ENCODE results near the gene USP34.

DNA sequence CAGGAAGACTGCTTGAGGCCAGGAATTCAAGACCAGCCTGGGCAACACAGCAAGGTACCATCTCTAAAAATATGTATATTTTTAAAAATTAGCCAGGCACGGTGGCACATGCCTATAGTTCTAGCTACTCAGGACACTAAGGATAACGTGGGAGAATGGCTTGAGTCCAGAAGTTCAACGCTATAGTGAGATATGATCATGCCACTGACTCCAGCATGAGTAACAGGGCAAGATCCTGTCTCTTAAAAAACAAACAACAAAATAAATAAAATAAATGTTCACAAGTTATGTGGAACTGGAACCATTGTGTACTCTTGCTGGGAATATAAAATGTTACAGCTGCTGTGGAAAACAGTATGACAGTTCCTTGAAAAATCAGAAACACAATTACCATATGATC, 47.2 kb downstream of the USP34 start:
- TF ChIP-seq, protein P1, sequence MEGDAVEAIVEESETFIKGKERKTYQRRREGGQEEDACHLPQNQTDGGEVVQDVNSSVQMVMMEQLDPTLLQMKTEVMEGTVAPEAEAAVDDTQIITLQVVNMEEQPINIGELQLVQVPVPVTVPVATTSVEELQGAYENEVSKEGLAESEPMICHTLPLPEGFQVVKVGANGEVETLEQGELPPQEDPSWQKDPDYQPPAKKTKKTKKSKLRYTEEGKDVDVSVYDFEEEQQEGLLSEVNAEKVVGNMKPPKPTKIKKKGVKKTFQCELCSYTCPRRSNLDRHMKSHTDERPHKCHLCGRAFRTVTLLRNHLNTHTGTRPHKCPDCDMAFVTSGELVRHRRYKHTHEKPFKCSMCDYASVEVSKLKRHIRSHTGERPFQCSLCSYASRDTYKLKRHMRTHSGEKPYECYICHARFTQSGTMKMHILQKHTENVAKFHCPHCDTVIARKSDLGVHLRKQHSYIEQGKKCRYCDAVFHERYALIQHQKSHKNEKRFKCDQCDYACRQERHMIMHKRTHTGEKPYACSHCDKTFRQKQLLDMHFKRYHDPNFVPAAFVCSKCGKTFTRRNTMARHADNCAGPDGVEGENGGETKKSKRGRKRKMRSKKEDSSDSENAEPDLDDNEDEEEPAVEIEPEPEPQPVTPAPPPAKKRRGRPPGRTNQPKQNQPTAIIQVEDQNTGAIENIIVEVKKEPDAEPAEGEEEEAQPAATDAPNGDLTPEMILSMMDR (IDR thresholded peaks at IDR 0.05; ENCODE audit: low read length) = no peak
- TF ChIP-seq EZH2phosphoT487 (IDR thresholded peaks at IDR 0.05; ENCODE audit: low read length) = no peak

Measured in MM.1S (cell line).